MM.1S (cell line): ENCODE data around the gene PSME3IP1.

Experiments used
- DNase-seq: peaks from one replicate; pipeline ENCODE4 v3.0.0-alpha.2; 2015
- H2AFZ ChIP-seq: fragments of 300-600 bp; sonication (generic); 2 replicates; pipeline ENCODE4 v1.6.0; 2016; ENCODE audit warnings: antibody characterized with exemption, low read length
- H3F3A ChIP-seq: fragments of 300-600 bp; sonication (generic); 2 replicates; pipeline ENCODE4 v1.6.1; 2016; ENCODE audit warnings: mild to moderate bottlenecking, antibody characterized with exemption, low read length, moderate library complexity, mixed read lengths; ENCODE audit not compliant: insufficient read depth
- H3K27ac ChIP-seq: fragments of 300-600 bp; sonication (generic); 2 replicates; pipeline ENCODE4 v1.5.1; 2016; ENCODE audit warnings: mild to moderate bottlenecking, low read length
- H3K27me3 ChIP-seq: fragments of 300-600 bp; sonication (generic); replicated peaks from 2 replicates; pipeline ENCODE4 v1.6.0; 2016; ENCODE audit warnings: low read length; ENCODE audit not compliant: insufficient read depth
- H3K36me3 ChIP-seq: fragments of 300-600 bp; sonication (generic); replicated peaks from 2 replicates; pipeline ENCODE4 v1.6.1; 2016; ENCODE audit warnings: mild to moderate bottlenecking, low read length, mixed read lengths; ENCODE audit not compliant: insufficient read depth
- H3K4me1 ChIP-seq: fragments of 300-600 bp; sonication (generic); 2 replicates; pipeline ENCODE4 v1.6.1; 2016; ENCODE audit warnings: low read length, mixed read lengths
- H3K4me2 ChIP-seq: fragments of 300-600 bp; sonication (generic); 2 replicates; pipeline ENCODE4 v1.6.0; 2016; ENCODE audit warnings: low read depth, low read length
- H3K4me3 ChIP-seq: fragments of 300-600 bp; sonication (generic); 2 replicates; pipeline ENCODE4 v1.5.1; 2016; ENCODE audit warnings: low read length, mixed read lengths
- H3K79me2 ChIP-seq: fragments of 300-600 bp; sonication (generic); 2 replicates; pipeline ENCODE4 v1.6.1; 2016; ENCODE audit warnings: mixed run types, low read length, mixed read lengths
- H3K9ac ChIP-seq: fragments of 300-600 bp; sonication (generic); 2 replicates; pipeline ENCODE4 v1.6.1; 2016; ENCODE audit warnings: low read length, mixed read lengths
- H3K9me2 ChIP-seq: fragments of 300-600 bp; sonication (generic); replicated peaks from 2 replicates; pipeline ENCODE4 v1.6.1; 2016; ENCODE audit warnings: mild to moderate bottlenecking, low read length, mixed read lengths; ENCODE audit not compliant: insufficient read depth
- H3K9me3 ChIP-seq: fragments of 300-600 bp; sonication (generic); replicated peaks from 2 replicates; pipeline ENCODE4 v1.6.1; 2016; ENCODE audit warnings: mild to moderate bottlenecking, low read length, mixed read lengths; ENCODE audit not compliant: insufficient read depth
- H4K20me1 ChIP-seq: fragments of 300-600 bp; sonication (generic); 2 replicates; pipeline ENCODE4 v1.6.1; 2016; ENCODE audit warnings: mild to moderate bottlenecking, low read length, moderate library complexity, mixed read lengths; ENCODE audit not compliant: insufficient read depth
- EZH2 ChIP-seq: fragments of 300-600 bp; sonication (generic); optimal IDR thresholded peaks from 2 replicates; pipeline ENCODE3; 2017; ENCODE audit warnings: low read depth, mild to moderate bottlenecking, antibody characterized with exemption, low read length, mixed read lengths
- EZH2phosphoT487 ChIP-seq: fragments of 300-600 bp; sonication (generic); IDR thresholded peaks from 2 replicates; pipeline ENCODE4 v1.6.1; 2018; ENCODE audit warnings: antibody characterized with exemption, low read length
- TF ChIP-seq, protein P1 (sequence below): fragments of 300-600 bp; sonication (generic); IDR thresholded peaks from 2 replicates; pipeline ENCODE4 v1.5.1; 2016; ENCODE audit warnings: antibody characterized with exemption, low read length, mixed read lengths

The PSME3IP1 gene

DNA sequence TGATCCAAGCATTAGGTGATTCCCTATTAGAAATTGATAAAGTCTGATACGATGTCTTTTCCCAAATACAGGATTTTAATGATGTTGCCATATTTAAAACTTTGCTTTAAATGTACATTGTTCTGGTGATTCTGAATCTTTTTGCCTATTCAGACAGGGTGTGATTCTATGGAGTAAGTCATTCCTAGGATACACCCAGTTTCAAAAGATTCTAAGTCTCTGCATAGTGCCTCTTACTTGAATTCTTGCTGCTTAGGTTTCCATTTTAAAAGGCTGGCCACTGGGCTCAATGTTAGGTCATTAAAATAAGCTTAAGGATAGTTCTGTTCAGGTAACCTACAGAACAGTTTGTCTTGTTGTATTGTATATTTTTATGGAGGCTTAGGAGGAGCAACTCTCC is 37.2 kb upstream of the PSME3IP1 start:
- Histone ChIP-seq H3F3A (no peaks in the 10 kb centered on the region), H3K4me2 (no peak overlapping the region), H3K4me1 (no peaks in the 10 kb centered on the region), H3K36me3 (no peaks in the 10 kb centered on the region), H2AFZ (no peak overlapping the region), H3K27ac (no peak overlapping the region), H3K9me2 (no peaks in the 10 kb centered on the region), H3K9me3 (no peaks in the 10 kb centered on the region), H3K9ac (no peak overlapping the region), H3K79me2 (no peaks in the 10 kb centered on the region), H4K20me1 (no peaks in the 10 kb centered on the region), H3K4me3 (no peak overlapping the region), H3K27me3 (no peaks in the 10 kb centered on the region)
- DNase-seq, result no peak
- TF ChIP-seq EZH2, result no peak
- TF ChIP-seq, protein P1, sequence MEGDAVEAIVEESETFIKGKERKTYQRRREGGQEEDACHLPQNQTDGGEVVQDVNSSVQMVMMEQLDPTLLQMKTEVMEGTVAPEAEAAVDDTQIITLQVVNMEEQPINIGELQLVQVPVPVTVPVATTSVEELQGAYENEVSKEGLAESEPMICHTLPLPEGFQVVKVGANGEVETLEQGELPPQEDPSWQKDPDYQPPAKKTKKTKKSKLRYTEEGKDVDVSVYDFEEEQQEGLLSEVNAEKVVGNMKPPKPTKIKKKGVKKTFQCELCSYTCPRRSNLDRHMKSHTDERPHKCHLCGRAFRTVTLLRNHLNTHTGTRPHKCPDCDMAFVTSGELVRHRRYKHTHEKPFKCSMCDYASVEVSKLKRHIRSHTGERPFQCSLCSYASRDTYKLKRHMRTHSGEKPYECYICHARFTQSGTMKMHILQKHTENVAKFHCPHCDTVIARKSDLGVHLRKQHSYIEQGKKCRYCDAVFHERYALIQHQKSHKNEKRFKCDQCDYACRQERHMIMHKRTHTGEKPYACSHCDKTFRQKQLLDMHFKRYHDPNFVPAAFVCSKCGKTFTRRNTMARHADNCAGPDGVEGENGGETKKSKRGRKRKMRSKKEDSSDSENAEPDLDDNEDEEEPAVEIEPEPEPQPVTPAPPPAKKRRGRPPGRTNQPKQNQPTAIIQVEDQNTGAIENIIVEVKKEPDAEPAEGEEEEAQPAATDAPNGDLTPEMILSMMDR, result no peak
- no peak for TF ChIP-seq EZH2phosphoT487

DNA sequence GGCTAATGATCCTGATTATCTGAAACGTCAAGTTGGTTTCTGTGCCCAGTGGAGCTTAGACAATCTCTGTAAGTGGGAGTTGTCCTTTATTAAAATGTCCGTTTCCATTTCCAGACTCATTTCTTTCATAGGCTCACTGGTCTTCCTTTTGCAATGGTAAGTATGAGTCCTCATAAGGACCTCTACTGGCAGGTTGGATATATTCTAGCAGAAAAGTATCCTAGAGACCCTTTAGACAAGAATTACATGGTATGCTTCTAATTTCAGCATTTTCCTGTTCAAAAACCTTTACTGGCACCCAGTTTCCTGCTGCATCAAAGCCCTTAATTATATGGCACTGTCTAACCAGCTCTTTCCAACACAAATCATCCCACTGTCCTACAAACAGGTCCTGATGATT is 31.1 kb upstream of the PSME3IP1 start:
- TF ChIP-seq, protein P1, result no peak
- TF ChIP-seq EZH2phosphoT487 (no peak), EZH2 (no peak)
- Histone ChIP-seq H4K20me1 (no peaks in the 10 kb centered on the region), H3K79me2 (no peaks in the 10 kb centered on the region), H3K4me3 (no peak overlapping the region), H3K27me3 (no peaks in the 10 kb centered on the region), H3K9ac (no peak overlapping the region), H3K27ac (no peak overlapping the region), H3K9me3 (no peaks in the 10 kb centered on the region), H3K4me1 (peaks cover 13% of the 10 kb centered on the region; the same call in 1 of the 2 replicates), H3K4me2 (no peak overlapping the region), H3F3A (no peaks in the 10 kb centered on the region), H3K36me3 (peaks cover 7% of the 10 kb centered on the region; the same call in 1 of the 2 replicates), H2AFZ (no peak overlapping the region), H3K9me2 (no peaks in the 10 kb centered on the region)
- DNase-seq, result no peak

DNA sequence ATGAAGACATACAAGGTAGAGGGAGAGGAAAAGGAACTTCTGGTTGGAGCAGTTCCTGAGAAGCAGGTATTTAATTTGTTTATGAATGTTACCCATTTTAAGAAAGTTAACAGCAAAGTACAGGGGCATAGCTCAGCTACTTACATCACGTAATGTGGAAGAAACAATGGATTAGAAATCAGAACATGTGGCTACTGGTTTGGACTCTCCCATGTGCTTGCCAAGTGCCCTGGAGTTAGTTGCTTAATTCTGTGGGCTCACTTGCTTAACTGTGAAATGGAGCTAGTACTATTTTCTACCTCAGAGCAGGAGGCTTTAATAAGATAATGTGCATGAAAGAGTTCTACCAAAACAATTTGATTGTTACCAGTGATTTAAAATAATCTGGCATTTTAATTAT is 27.6 kb upstream of the PSME3IP1 start:
- Histone ChIP-seq H3F3A (no peaks in the 10 kb centered on the region), H3K27me3 (no peaks in the 10 kb centered on the region), H3K4me3 (no peak overlapping the region), H3K4me2 (no peak overlapping the region), H3K36me3 (peaks cover 7% of the 10 kb centered on the region; the same call in 1 of the 2 replicates), H4K20me1 (no peaks in the 10 kb centered on the region), H3K9me3 (no peaks in the 10 kb centered on the region), H3K9ac (no peak overlapping the region), H2AFZ (no peak overlapping the region), H3K9me2 (no peaks in the 10 kb centered on the region), H3K79me2 (no peaks in the 10 kb centered on the region), H3K27ac (no peak overlapping the region), H3K4me1 (peaks cover 13% of the 10 kb centered on the region; the same call in 1 of the 2 replicates)
- TF ChIP-seq EZH2phosphoT487, result no peak
- TF ChIP-seq EZH2, result no peak
- TF ChIP-seq, protein P1, result no peak
- DNase-seq, result no peak
